K562 (cell line): ENCODE data around the gene QPRT. TPM values are rescaled to one million over a fixed set of nuclear protein-coding genes. Genes with fewer than 3 reads are reported as not detected.

Experiments
- ATAC-seq: fragments of 200-7000 bp; cut with Tn5 transposase; 3 replicates; pipeline ENCODE4 v1.9.1; 2020; ENCODE audit warnings: moderate library complexity
- BruUV-seq: library from RNA; stranded (reverse); fragments of 400-500 nt; replicated peaks from 2 replicates; lab custom pipeline; 2021; lab: Mats Ljungman, UMichigan
- CTCF ChIA-PET: fragments of 300-600 bp; formaldehyde crosslinking; extraction: SDS; loops from one replicate; lab custom pipeline; 2021; ENCODE audit warnings: low intra/inter-chr PET ratio; lab: Yijun Ruan, JAX
- POLR2A ChIA-PET: fragments of 300-600, 350-650 bp; sonication (Branson Sonifier 250); formaldehyde crosslinking; extraction: SDS; loops from one replicate; lab custom pipeline; 2021; ENCODE audit warnings: antibody characterized with exemption, inconsistent platforms; lab: Yijun Ruan, JAX
- DNase-seq, 4 experiments: peaks; one replicate each; pipeline versions ENCODE4 v3.0.0 to v3.0.0-alpha.2; 2011 to 2018; ENCODE audit warnings: low spot score in 3 of 4, mixed read lengths in 3 of 4; ENCODE audit errors: extremely low read depth in 1 of 4
- FAIRE-seq: peaks from 2 replicates; lab custom pipeline; 2011; peaks lifted over from hg19 to GRCh38; lab: Jason Lieb, UNC
- H2AFZ ChIP-seq: 2 replicates; pipeline ENCODE4 v1.6.0; 2011; ENCODE audit warnings: low read depth, low read length, control low read depth, inconsistent platforms
- H3K27ac ChIP-seq: fragments of 200-600 bp; 3 replicates; pipeline ENCODE4 v1.8.0; 2011; ENCODE audit warnings: low read depth, mild to moderate bottlenecking, control low read depth, inconsistent platforms, low read length, moderate library complexity, mixed read lengths; ENCODE audit errors: extremely low read depth
- H3K27me3 ChIP-seq, 2 experiments: fragments of 300-600 bp in 1 of 2; 2 replicates in 1 of 2; 3 replicates in 1 of 2; pipeline versions ENCODE4 v1.6.0 to v1.8.0; 2011; ENCODE audit warnings: inconsistent platforms in 2 of 2, low read length in 2 of 2, mild to moderate bottlenecking in 1 of 2, mixed read lengths in 1 of 2, moderate library complexity in 1 of 2; ENCODE audit not compliant: control insufficient read depth in 2 of 2, insufficient read depth in 2 of 2
- H3K36me3 ChIP-seq: fragments of 300-600 bp; 3 replicates; pipeline ENCODE4 v1.8.0; 2011; ENCODE audit warnings: mild to moderate bottlenecking, low read length, inconsistent platforms; ENCODE audit not compliant: control insufficient read depth, insufficient read depth
- H3K4me1 ChIP-seq, 2 experiments: fragments of 200-600 bp in 1 of 2; replicated peaks in 1 of 2; 2 replicates in 1 of 2; 3 replicates in 1 of 2; pipeline versions ENCODE4 v1.5.1 to v1.8.0; 2011; ENCODE audit warnings: inconsistent platforms in 2 of 2, low read length in 2 of 2, mild to moderate bottlenecking in 1 of 2, mixed read lengths in 1 of 2, moderate library complexity in 1 of 2; ENCODE audit not compliant: control insufficient read depth in 2 of 2, insufficient read depth in 2 of 2
- H3K4me2 ChIP-seq: 2 replicates; pipeline ENCODE4 v1.6.1; 2011; ENCODE audit warnings: low read length, control low read depth, inconsistent platforms, mixed read lengths; ENCODE audit not compliant: insufficient read depth
- H3K4me3 ChIP-seq: fragments of 200-600 bp; sonication (generic), shearing (Covaris generic); 2 replicates; pipeline ENCODE4 v1.5.1; 2016; ENCODE audit warnings: control low read depth, inconsistent platforms
- H3K79me2 ChIP-seq: fragments of 200-600 bp; 3 replicates; pipeline ENCODE4 v1.8.0; 2011; ENCODE audit warnings: low read length, inconsistent platforms; ENCODE audit not compliant: control insufficient read depth, insufficient read depth
- H3K9ac ChIP-seq, 2 experiments: 2 replicates each; pipeline versions ENCODE4 v1.6.0 to v1.6.1; 2011; ENCODE audit warnings: low read depth in 2 of 2, low read length in 2 of 2, control low read depth in 1 of 2, inconsistent platforms in 1 of 2, mild to moderate bottlenecking in 1 of 2, mixed read lengths in 1 of 2; ENCODE audit not compliant: insufficient read depth in 1 of 2
- H3K9me1 ChIP-seq: one replicate; pipeline ENCODE4 v1.6.0; 2011; ENCODE audit warnings: inconsistent platforms, mild to moderate bottlenecking, low read length, moderate library complexity; ENCODE audit not compliant: control insufficient read depth, insufficient read depth
- H3K9me3 ChIP-seq: replicated peaks from 2 replicates; pipeline ENCODE4 v1.5.1; 2011; ENCODE audit warnings: low read depth, low read length, inconsistent platforms; ENCODE audit not compliant: control insufficient read depth, insufficient read depth
- H4K20me1 ChIP-seq: replicated peaks from 2 replicates; pipeline ENCODE4 v1.6.1; 2011; ENCODE audit warnings: low read length, inconsistent platforms, mixed read lengths; ENCODE audit not compliant: control insufficient read depth, insufficient read depth
- JUNB ChIP-seq: fragments of 450-650 bp; formaldehyde crosslinking; conservative IDR thresholded peaks from 2 replicates; pipeline ENCODE4 v1.4.0; 2020; ENCODE audit warnings: mild to moderate bottlenecking
- PCBP1 ChIP-seq: fragments of 200-400 bp; formaldehyde crosslinking; IDR thresholded peaks from 2 replicates; pipeline ENCODE4 v1.6.1; 2018; ENCODE audit warnings: mild to moderate bottlenecking, low read depth, low read length; ENCODE audit not compliant: poor library complexity, severe bottlenecking
- PHTF2 ChIP-seq: fragments of 250-450 bp; sonication (Bioruptor Pico); IDR thresholded peaks from 2 replicates; pipeline ENCODE4 v1.5.0; 2021; ENCODE audit warnings: mild to moderate bottlenecking
- RBM39 ChIP-seq: fragments of 200-400 bp; formaldehyde crosslinking; optimal IDR thresholded peaks from 2 replicates; pipeline ENCODE3; 2018; ENCODE audit warnings: low read depth, low read length
- SAP30 ChIP-seq: fragments of 200-600 bp; sonication (generic); IDR thresholded peaks from 2 replicates; pipeline ENCODE4 v1.6.1; 2012; ENCODE audit warnings: borderline replicate concordance, low read depth, mild to moderate bottlenecking, moderate library complexity, low read length, control low read depth, inconsistent platforms; ENCODE audit not compliant: insufficient read depth, poor library complexity, severe bottlenecking
- TAF1 ChIP-seq: IDR thresholded peaks from 2 replicates; pipeline ENCODE4 v1.6.1; 2011; ENCODE audit warnings: mild to moderate bottlenecking, low read length, moderate library complexity; ENCODE audit not compliant: insufficient read depth, control insufficient read depth, severe bottlenecking; ENCODE audit errors: extremely low read depth
- TEAD4 ChIP-seq, 2 experiments: sonication (generic) in 1 of 2; formaldehyde crosslinking in 1 of 2; IDR thresholded peaks; 2 replicates each; pipeline versions ENCODE4 v1.6.1 to v1.8.0; 2012 to 2022; ENCODE audit warnings: borderline replicate concordance in 1 of 2, inconsistent platforms in 1 of 2, low read length in 1 of 2, mild to moderate bottlenecking in 1 of 2, missing genetic modification reagents in 1 of 2
- WHSC1 ChIP-seq: IDR thresholded peaks from one replicate; pipeline ENCODE4 v1.6.1; 2012; ENCODE audit warnings: low read length, control low read depth, inconsistent platforms
- WGBS: fragments of 100-300 bp; shearing (Covaris generic); methylation state at CpG from one replicate; pipeline ENCODE4 v1.1.6; 2016; ENCODE audit warnings: low coverage, mixed read lengths; ENCODE audit not compliant: insufficient coverage; ENCODE audit errors: missing lambda C conversion rate; 5-methylcytosine and 5-hydroxymethylcytosine counted together
- in situ Hi-C: fragments of 300-500 bp; cut with MboI; formaldehyde crosslinking; loops from 4 replicates; pipeline ENCODE4 v1.15.0; 2018; ENCODE audit warnings: inconsistent platforms, mixed read lengths
- intact Hi-C: fragments of 100-400 bp; cut with micrococcal nuclease; formaldehyde crosslinking; loops from 2 replicates; pipeline ENCODE4 v1.14.2; 2022
- polyA plus RNA-seq, 8 experiments: library from polyadenylated mRNA; depleted of rRNA in 4 of 8; stranded (reverse) in 5 of 8; unstranded in 3 of 8; fragments of >200 nt; fragmentation: Nextera tagmentation in 2 of 8; fragmentation: Illumina TruSeq in 1 of 8; extraction: Ambion mirVana in 2 of 8; extraction: Trizol in 1 of 8; gene quantifications; 2 replicates each; pipeline versions ENCODE4 v1.2.1 to v1.2.3, GENCODE V29; 2011 to 2014; ENCODE audit warnings: inconsistent platforms in 1 of 8, missing spikeins in 1 of 8
- total RNA-seq, 7 experiments: library from RNA; depleted of rRNA in 6 of 7; stranded (reverse); fragments of >200 nt in 6 of 7; fragmentation: Illumina TruSeq in 2 of 7; extraction: Trizol in 2 of 7; gene quantifications; 2 replicates each; pipeline versions ENCODE4 v1.2.1 to v1.2.3, GENCODE V29; 2011 to 2021; ENCODE audit warnings: low replicate concordance in 1 of 7
- TF ChIP-seq, protein P1 (sequence below): IDR thresholded peaks from 2 replicates; pipeline ENCODE4 v1.6.1; 2011; ENCODE audit not compliant: insufficient read length; ENCODE audit errors: extremely low read depth
- TF ChIP-seq, protein P2 (sequence below): IDR thresholded peaks from 2 replicates; pipeline ENCODE4 v1.6.1; 2014; ENCODE audit warnings: antibody characterized with exemption
- TF ChIP-seq, protein P3 (sequence below): sonication (generic); formaldehyde crosslinking; IDR thresholded peaks from 2 replicates; pipeline ENCODE4 v1.8.1; 2023; ENCODE audit warnings: mild to moderate bottlenecking, missing genetic modification reagents
- TF ChIP-seq, protein P4 (sequence below): fragments of 450-650 bp; formaldehyde crosslinking; IDR thresholded peaks from 2 replicates; pipeline ENCODE4 v1.4.0; 2020; ENCODE audit warnings: mild to moderate bottlenecking, moderate library complexity

Gene QPRT
- total and polyA plus RNA-seq, 9 of the 15 experiments (the other 6 are each of a cell fraction or from before 2014, with no cell fraction given), result 7.7 to 112 (median 64.1) TPM

DNA sequence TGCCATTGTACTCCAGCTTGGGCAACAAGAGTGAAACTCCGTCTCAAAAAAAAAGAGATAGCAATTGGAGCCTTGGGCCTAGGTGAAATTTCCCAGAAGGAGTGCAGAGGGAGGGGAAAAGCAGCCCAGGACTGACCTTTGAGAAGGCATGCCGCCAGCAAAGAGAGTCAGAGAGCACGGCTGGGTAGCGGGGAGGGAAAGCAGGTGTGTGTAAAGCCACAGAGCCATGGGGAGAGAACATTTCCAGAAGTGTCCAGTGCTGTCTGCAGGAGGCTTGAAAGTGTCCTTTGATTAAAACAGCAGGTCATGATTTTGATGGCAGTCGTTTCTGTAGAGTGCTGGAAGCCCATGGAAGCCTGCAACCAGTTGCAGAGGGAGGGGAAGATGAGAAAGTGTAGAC lies 58.7 kb downstream of the QPRT start (continued):
- TF ChIP-seq, protein P1, sequence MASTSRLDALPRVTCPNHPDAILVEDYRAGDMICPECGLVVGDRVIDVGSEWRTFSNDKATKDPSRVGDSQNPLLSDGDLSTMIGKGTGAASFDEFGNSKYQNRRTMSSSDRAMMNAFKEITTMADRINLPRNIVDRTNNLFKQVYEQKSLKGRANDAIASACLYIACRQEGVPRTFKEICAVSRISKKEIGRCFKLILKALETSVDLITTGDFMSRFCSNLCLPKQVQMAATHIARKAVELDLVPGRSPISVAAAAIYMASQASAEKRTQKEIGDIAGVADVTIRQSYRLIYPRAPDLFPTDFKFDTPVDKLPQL, result no peak

DNA sequence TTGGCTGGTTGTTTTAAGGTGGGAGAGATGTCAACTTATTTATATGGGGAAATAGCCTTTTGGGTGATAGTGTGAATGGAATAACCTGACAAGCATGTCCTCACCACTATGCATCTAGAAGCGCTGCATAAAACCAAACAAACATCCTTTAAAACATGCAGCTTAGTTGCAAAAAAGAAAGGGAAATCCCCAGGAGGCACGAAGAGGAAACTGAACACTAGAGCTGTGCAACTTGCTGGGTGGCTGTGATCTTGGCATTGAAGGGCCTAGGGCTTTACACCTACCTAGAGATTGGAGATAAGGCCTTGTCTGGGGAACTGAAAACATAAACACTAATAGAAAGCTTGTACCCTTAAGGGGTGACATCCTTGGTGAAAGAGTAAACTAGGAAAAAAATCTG lies 59.5 kb downstream of the QPRT start:
- CTCF ChIA-PET, result no interaction called here
- no peak for DNase-seq
- Histone ChIP-seq H3K4me2 (no peak overlapping the region), H3K79me2 (no peaks in the 10 kb centered on the region), H2AFZ (no peak overlapping the region), H3K27ac (no peak overlapping the region), H3K27me3 (peaks cover 0 to 3% of the 10 kb centered on the region in 2 experiments; a peak in 1 of 5 replicates), H3K9ac (no peak overlapping the region), H3K9me1 (no peaks in the 10 kb centered on the region), H3K4me3 (no peak overlapping the region), H4K20me1 (no peaks in the 10 kb centered on the region), H3K9me3 (no peaks in the 10 kb centered on the region), H3K36me3 (no peaks in the 10 kb centered on the region), H3K4me1 (peaks cover 2 to 8% of the 10 kb centered on the region in 2 experiments; a peak in 3 of 5 replicates)
- POLR2A ChIA-PET, result no interaction called here
- 43% methylated on average over 2 of the region's 2 CpGs for WGBS
- intact Hi-C loops (no loop called here), in situ Hi-C loops (no loop called here)
- no peak for ATAC-seq
- no TSS peak for BruUV-seq
- FAIRE-seq, result no peak
- TF ChIP-seq, protein P2, sequence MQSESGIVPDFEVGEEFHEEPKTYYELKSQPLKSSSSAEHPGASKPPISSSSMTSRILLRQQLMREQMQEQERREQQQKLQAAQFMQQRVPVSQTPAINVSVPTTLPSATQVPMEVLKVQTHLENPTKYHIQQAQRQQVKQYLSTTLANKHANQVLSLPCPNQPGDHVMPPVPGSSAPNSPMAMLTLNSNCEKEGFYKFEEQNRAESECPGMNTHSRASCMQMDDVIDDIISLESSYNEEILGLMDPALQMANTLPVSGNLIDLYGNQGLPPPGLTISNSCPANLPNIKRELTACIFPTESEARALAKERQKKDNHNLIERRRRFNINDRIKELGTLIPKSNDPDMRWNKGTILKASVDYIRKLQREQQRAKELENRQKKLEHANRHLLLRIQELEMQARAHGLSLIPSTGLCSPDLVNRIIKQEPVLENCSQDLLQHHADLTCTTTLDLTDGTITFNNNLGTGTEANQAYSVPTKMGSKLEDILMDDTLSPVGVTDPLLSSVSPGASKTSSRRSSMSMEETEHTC, result no peak
- no peak for TF ChIP-seq TEAD4 (IDR thresholded peaks at IDR 0.05; ENCODE audit: low read length)
- TF ChIP-seq TEAD4 (CRISPR knock-in tag; IDR thresholded peaks at IDR 0.05; ENCODE audit: borderline replicate concordance), result no peak
- no peak for TF ChIP-seq SAP30
- TF ChIP-seq RBM39, result no peak
- TF ChIP-seq TAF1, result no peak
- TF ChIP-seq PCBP1, result no peak
- no peak for TF ChIP-seq JUNB (CRISPR knock-in tag)
- TF ChIP-seq WHSC1, result no peak
- TF ChIP-seq, protein P3, sequence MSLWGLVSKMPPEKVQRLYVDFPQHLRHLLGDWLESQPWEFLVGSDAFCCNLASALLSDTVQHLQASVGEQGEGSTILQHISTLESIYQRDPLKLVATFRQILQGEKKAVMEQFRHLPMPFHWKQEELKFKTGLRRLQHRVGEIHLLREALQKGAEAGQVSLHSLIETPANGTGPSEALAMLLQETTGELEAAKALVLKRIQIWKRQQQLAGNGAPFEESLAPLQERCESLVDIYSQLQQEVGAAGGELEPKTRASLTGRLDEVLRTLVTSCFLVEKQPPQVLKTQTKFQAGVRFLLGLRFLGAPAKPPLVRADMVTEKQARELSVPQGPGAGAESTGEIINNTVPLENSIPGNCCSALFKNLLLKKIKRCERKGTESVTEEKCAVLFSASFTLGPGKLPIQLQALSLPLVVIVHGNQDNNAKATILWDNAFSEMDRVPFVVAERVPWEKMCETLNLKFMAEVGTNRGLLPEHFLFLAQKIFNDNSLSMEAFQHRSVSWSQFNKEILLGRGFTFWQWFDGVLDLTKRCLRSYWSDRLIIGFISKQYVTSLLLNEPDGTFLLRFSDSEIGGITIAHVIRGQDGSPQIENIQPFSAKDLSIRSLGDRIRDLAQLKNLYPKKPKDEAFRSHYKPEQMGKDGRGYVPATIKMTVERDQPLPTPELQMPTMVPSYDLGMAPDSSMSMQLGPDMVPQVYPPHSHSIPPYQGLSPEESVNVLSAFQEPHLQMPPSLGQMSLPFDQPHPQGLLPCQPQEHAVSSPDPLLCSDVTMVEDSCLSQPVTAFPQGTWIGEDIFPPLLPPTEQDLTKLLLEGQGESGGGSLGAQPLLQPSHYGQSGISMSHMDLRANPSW, result no peak
- TF ChIP-seq, protein P4, sequence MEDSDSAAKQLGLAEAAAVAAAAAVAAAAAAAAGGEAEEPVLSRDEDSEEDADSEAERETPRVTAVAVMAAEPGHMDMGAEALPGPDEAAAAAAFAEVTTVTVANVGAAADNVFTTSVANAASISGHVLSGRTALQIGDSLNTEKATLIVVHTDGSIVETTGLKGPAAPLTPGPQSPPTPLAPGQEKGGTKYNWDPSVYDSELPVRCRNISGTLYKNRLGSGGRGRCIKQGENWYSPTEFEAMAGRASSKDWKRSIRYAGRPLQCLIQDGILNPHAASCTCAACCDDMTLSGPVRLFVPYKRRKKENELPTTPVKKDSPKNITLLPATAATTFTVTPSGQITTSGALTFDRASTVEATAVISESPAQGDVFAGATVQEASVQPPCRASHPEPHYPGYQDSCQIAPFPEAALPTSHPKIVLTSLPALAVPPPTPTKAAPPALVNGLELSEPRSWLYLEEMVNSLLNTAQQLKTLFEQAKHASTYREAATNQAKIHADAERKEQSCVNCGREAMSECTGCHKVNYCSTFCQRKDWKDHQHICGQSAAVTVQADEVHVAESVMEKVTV (CRISPR knock-in tag), result no peak
- TF ChIP-seq PHTF2 (CRISPR knock-in tag), result no peak
